HTR-8/SVneo (cell line): ENCODE measurements around the gene CCDC159.
A peak's percentile ranks its signal among the peaks of the same experiment; 100 is the strongest.

ENCODE experiments used
- DNase-seq: peaks from one replicate; pipeline ENCODE4 v3.0.0; 2011; ENCODE audit warnings: low spot score, mixed read lengths; ENCODE audit not compliant: insufficient read length
- FAIRE-seq: peaks from 2 replicates; lab custom pipeline; 2011; peaks lifted over from hg19 to GRCh38; lab: Jason Lieb, UNC

The CCDC159 gene

GRCh38 chr19:11380653-11381537 lies 34.6 kb downstream of the CCDC159 start:
- no peak for FAIRE-seq
- peak; percentile 99 for DNase-seq

GRCh38 chr19:11382898-11383705 lies 36.8 kb downstream of the CCDC159 start:
- DNase-seq (peak; percentile 53), FAIRE-seq (no peak)

GRCh38 chr19:11383706-11384048 lies 37.4 kb downstream of the CCDC159 start:
- no peak for DNase-seq
- no peak for FAIRE-seq

- DNase-seq: no peak
- FAIRE-seq: no peak
These were observed 38.4 kb downstream of the CCDC159 start for GRCh38 chr19:11384778-11385129.

- DNase-seq (no peak), FAIRE-seq (no peak)
These were observed 41.1 kb downstream of the CCDC159 start for GRCh38 chr19:11387162-11388034.

- DNase-seq: no peak
- FAIRE-seq: no peak
These were observed 44.0 kb downstream of the CCDC159 start for GRCh38 chr19:11390359-11390758.

- no peak for DNase-seq
- FAIRE-seq: no peak
These were observed 44.8 kb downstream of the CCDC159 start for GRCh38 chr19:11390933-11391680.

- DNase-seq (no peak), FAIRE-seq (no peak)
These were observed 50.8 kb downstream of the CCDC159 start for GRCh38 chr19:11397089-11397610.

GRCh38 chr19:11399667-11400066 lies 53.3 kb downstream of the CCDC159 start:
- FAIRE-seq: no peak
- no peak for DNase-seq

- FAIRE-seq: no peak
- DNase-seq: no peak
These were observed 54.5 kb downstream of the CCDC159 start for GRCh38 chr19:11400798-11401197.

GRCh38 chr19:11401808-11402543 lies 55.7 kb downstream of the CCDC159 start:
- FAIRE-seq: no peak

More at GRCh38 chr19:11401808-11402543, 55.7 kb downstream of the CCDC159 start:
- DNase-seq: no peak
